SW480 (cell line): ENCODE data around the gene DLGAP1.
"Not testable (repeated sequence)": the region's sequence is repeated elsewhere in the genome, so short reads cannot be mapped to it uniquely, and the experiment has no call there.

Experiments
- DNase-seq: peaks from one replicate; pipeline ENCODE4 v3.0.0-alpha.2; 2016; ENCODE audit warnings: low spot score

Gene DLGAP1

GRCh38 chr18:4385876-4386275 is 69.2 kb downstream of the DLGAP1 start:
- DNase-seq, result no peak

- DNase-seq, result no peak
These were observed 70.2 kb downstream of the DLGAP1 start for GRCh38 chr18:4384932-4385331.

GRCh38 chr18:4374564-4374963 is 80.5 kb downstream of the DLGAP1 start:
- DNase-seq, result no peak

GRCh38 chr18:4369705-4370104 is 85.4 kb downstream of the DLGAP1 start:
- DNase-seq, result no peak

- DNase-seq, result no peak
These were observed 94.8 kb downstream of the DLGAP1 start for GRCh38 chr18:4360221-4360715.

GRCh38 chr18:4358618-4359017 is 96.5 kb downstream of the DLGAP1 start:
- no peak for DNase-seq

GRCh38 chr18:4357579-4357978 is 97.5 kb downstream of the DLGAP1 start:
- DNase-seq, result no peak

- DNase-seq, result no peak
These were observed 98.2 kb downstream of the DLGAP1 start for GRCh38 chr18:4356929-4357328.

- DNase-seq, result peak; percentile 14
These were observed 101.2 kb downstream of the DLGAP1 start for GRCh38 chr18:4353853-4354418.

GRCh38 chr18:4352746-4353551 is 102.2 kb downstream of the DLGAP1 start:
- no peak for DNase-seq

GRCh38 chr18:4351005-4351404 is 104.1 kb downstream of the DLGAP1 start:
- no peak for DNase-seq

GRCh38 chr18:4335386-4335785 is 119.7 kb downstream of the DLGAP1 start:
- DNase-seq, result no peak

GRCh38 chr18:4333043-4333442 is 122.1 kb downstream of the DLGAP1 start:
- no peak for DNase-seq

- DNase-seq, result no peak
These were observed 135.1 kb downstream of the DLGAP1 start for GRCh38 chr18:4319738-4320677.

GRCh38 chr18:4318311-4318710 is 136.8 kb downstream of the DLGAP1 start:
- DNase-seq, result no peak

- DNase-seq, result not testable (repeated sequence)
These were observed 143.2 kb downstream of the DLGAP1 start for GRCh38 chr18:4311945-4312344.

GRCh38 chr18:4311136-4311535 is 144.0 kb downstream of the DLGAP1 start:
- no peak for DNase-seq

- no peak for DNase-seq
These were observed 145.9 kb downstream of the DLGAP1 start for GRCh38 chr18:4309227-4309626.

- no peak for DNase-seq
These were observed 146.5 kb downstream of the DLGAP1 start for GRCh38 chr18:4308576-4308975.

- DNase-seq, result no peak
These were observed 155.7 kb downstream of the DLGAP1 start for GRCh38 chr18:4299395-4299794.

GRCh38 chr18:4293337-4293736 is 161.8 kb downstream of the DLGAP1 start:
- no peak for DNase-seq

- no peak for DNase-seq
These were observed 162.4 kb downstream of the DLGAP1 start for GRCh38 chr18:4292696-4293095.
